Measurements from ENCODE around the gene CPTP. TPM values are rescaled to one million over a fixed set of nuclear protein-coding genes. Genes with fewer than 3 reads are reported as not detected.
A peak's percentile ranks its signal among the peaks of the same experiment; 100 is the strongest.

The CPTP gene
- total RNA-seq, 4 donors from 2014 or later = 10.7 to 94.0 (median 84.6) TPM

DNA sequence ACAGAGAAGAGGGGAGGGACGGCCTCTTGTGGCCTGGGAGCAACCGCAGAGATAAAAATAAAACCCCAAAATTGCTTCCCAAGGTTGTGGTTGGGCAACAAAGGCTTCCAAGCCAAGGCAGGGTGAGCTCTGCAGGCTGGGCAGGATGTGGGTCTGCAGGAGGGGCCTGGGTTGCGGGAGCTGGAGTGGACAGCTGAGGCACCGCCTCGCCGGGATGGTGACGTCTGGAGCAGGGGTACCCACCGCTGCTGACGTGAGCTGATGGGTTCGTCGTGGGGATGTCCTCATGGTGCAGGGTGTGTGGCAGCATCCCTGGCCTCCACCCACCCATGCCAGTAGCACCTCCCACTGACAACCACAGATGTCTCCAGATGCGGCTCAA, 46.8 kb downstream of the CPTP start:
- Histone ChIP-seq H3K27me3 (no peaks in the 10 kb centered on the region), H3K27ac (peak overlapping the region in 1 of 4 donors; percentile 5), H3K9me3 (no peaks in the 10 kb centered on the region), H3K4me1 (peaks cover 0 to 36% (median 20%) of the 10 kb centered on the region in 4 donors), H3K4me3 (no peak overlapping the region), H3K36me3 (peaks cover 0 to 14% (median 0%) of the 10 kb centered on the region in 3 donors)
- DNase-seq = no peak
- no peak for TF ChIP-seq POLR2A (IDR thresholded peaks at IDR 0.05)
- no peak for TF ChIP-seq CTCF (IDR thresholded peaks at IDR 0.05)

DNA sequence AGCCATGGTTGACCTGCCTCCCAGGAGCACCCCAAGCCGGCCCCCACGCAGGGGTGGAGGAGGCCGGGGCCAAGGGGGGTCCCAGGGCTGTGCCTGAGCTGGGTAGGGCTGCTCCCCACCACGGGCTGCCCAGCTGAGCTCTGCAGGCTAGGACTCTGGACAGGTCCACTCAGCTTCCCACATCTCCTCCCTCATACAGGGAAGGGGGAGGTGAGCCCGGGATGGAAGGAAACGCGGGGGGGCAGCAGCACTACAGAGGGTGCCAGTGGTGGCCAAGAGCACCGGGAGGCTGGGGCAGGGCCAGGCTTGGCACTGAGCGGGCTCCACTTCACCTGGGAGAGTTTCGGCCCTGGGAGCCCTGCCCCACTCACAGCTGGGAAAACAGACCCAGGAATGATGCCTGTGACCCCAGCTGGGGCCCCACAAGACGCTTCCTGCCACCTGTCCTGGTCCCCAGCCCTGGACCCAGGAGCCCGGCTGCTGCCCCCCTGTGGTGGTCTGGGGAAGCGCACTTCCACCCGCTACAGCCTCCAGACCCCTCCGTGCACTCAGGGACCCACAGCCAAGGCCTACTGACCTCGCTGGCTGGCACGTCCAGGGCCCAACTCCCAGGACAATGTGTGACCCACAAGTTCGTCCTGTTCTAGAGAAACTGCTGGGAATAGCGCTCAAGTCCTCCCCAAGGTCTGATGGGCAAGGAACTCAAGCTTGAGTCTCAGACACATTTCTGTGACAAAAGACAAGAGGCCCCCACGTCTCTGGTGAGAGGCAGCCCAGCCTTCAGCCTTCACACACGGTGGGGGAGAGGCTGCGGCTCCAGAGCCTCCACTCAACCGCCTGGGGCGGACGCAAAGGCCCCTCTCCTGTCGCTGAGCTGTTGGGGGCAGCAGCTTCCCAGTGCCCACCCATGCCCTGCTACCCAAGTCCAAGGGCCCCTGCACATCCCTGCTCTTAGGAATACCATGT, 47.4 kb downstream of the CPTP start:
- H3K9me3 ChIP-seq = no peaks in the 10 kb centered on the region
- H3K4me3 ChIP-seq = peak overlapping the region in 1 of 4 donors; percentile 16
- no peaks in the 10 kb centered on the region for H3K27me3 ChIP-seq
- TF ChIP-seq POLR2A (IDR thresholded peaks at IDR 0.05) = no peak
- TF ChIP-seq CTCF (IDR thresholded peaks at IDR 0.05) = peak; percentile 81 to 96 (median 86)
- peaks cover 0 to 36% (median 20%) of the 10 kb centered on the region in 4 donors for H3K4me1 ChIP-seq
- peaks cover 0 to 14% (median 0%) of the 10 kb centered on the region in 3 donors for H3K36me3 ChIP-seq
- peak overlapping the region in 2 of 4 donors; percentile 2 to 5 for H3K27ac ChIP-seq
- DNase-seq = peak; percentile 74 to 89 (median 86)

DNA sequence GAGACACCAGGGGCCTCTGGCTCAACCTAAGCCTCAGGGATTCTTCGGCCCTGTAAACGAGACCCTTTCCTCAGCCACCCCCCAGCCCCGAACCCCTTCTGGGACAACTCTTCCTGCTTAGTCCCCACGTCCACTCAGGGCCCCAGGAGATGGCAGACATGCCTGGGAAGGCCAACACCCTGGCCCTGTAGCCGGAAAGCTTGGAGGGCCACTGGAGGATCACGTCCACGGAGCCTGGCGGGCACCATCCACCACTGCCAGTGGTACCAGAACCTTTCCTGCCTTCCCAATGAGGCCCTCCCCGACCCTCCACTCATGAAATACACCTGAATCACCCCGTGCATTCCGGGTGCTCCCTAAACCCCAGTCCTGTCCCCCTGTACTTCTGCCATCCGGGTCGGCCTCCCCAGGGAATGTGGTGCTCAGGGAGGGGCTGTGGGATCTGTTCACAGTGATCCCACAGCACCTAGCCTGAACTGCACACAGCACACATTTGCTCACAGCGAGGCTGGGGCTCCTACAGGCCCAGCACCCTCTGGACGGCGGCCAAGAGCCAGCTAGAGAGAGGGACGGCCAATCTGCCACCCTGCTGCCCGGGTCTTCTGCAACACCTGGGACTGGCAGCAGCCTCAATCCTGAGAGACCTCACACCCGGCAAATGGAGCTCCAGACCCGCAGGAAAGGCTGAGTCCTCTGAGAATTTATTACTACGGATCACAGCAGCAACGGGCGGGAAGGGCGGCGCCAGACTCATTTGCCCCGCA, 48.6 kb downstream of the CPTP start:
- H3K27me3 ChIP-seq = no peaks in the 10 kb centered on the region
- no peaks in the 10 kb centered on the region for H3K9me3 ChIP-seq
- peaks cover 0 to 14% (median 0%) of the 10 kb centered on the region in 3 donors for H3K36me3 ChIP-seq
- no peak for DNase-seq
- no peak overlapping the region for H3K4me3 ChIP-seq
- H3K27ac ChIP-seq = no peak overlapping the region
- H3K4me1 ChIP-seq = peaks cover 0 to 36% (median 20%) of the 10 kb centered on the region in 4 donors
- TF ChIP-seq CTCF (IDR thresholded peaks at IDR 0.05) = no peak
- TF ChIP-seq POLR2A (IDR thresholded peaks at IDR 0.05) = no peak

DNA sequence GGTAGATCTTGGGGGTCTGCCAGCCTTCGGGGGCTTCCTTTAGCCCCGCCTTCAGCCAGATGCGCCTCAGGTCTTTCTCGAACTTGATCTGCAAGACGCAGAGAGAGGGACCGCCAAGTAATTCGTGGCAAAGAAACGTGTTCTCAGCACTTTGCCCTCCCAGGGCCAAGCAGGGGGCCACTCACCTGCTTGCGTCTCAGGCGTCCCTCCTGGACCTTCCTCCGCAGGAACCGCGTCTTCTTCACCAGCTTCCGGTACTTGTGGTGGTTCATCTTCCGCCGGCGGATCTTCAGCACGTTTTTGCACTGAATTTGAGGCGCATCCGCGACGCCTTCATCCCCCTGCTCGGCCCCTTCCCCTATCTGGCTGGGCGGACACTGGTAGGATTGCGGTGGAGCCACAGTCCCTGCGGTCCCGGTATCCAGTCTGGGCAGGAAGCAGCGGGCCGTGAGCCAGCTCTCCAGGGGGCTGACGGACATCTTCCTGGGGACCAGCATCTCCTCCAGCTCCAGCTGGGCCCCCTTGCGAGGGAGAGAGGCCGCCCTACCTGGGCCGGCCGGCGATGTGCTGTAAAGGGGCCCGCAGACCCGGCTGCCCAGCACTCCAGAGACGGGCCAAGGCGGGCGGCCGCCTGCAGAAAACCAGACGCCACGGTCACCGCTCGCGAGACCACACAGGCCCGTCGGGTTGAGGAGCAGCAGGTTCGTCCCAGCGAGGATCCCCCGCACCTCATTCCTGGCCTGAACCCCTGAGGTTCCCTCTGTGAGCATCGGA, 49.4 kb downstream of the CPTP start:
- Histone ChIP-seq H3K4me3 (peak overlapping the region; percentile 78 to 99 (median 91)), H3K9me3 (no peaks in the 10 kb centered on the region), H3K36me3 (peaks cover 0 to 14% (median 0%) of the 10 kb centered on the region in 3 donors), H3K4me1 (peaks cover 0 to 36% (median 20%) of the 10 kb centered on the region in 4 donors), H3K27me3 (no peaks in the 10 kb centered on the region), H3K27ac (peak overlapping the region; percentile 89 to 96 (median 90))
- no peak for DNase-seq
- TF ChIP-seq POLR2A (IDR thresholded peaks at IDR 0.05) (no peak), CTCF (IDR thresholded peaks at IDR 0.05) (no peak)

GRCh38 chr1:1374589-1374928, 50.0 kb downstream of the CPTP start:
- DNase-seq = peak in 1 of 3 donors; percentile 36
- peaks cover 0 to 14% (median 0%) of the 10 kb centered on the region in 3 donors for H3K36me3 ChIP-seq
- H3K27ac ChIP-seq = peak overlapping the region; percentile 89 to 96 (median 90)
- peaks cover 0 to 36% (median 20%) of the 10 kb centered on the region in 4 donors for H3K4me1 ChIP-seq
- no peak for TF ChIP-seq CTCF (IDR thresholded peaks at IDR 0.05)
- TF ChIP-seq POLR2A (IDR thresholded peaks at IDR 0.05) = no peak
- H3K27me3 ChIP-seq = no peaks in the 10 kb centered on the region
- peak overlapping the region; percentile 78 to 99 (median 91) for H3K4me3 ChIP-seq
- H3K9me3 ChIP-seq = no peaks in the 10 kb centered on the region

All from Peyer's patch (tissue), 4 donors.